ENCODE data around the gene ASB15.

- TF ChIP-seq GATA3 (IDR thresholded peaks at IDR 0.05; ENCODE audit: low read depth, low read length) (no peak), GATA2 (IDR thresholded peaks at IDR 0.05; ENCODE audit: low read depth, low read length) (no peak)
These were observed 48.5 kb upstream of the ASB15 start for GRCh38 chr7:123553159-123553558.

Data from SH-SY5Y (cell line).